Cardiac muscle cell (in vitro differentiated cells and primary cell): Measurements from ENCODE around the gene RAF1. TPM values are rescaled to one million over a fixed set of nuclear protein-coding genes. Genes with fewer than 3 reads are reported as not detected.
"Not testable (repeated sequence)": the region's sequence is repeated elsewhere in the genome, so short reads cannot be mapped to it uniquely, and the experiment has no call there.

ENCODE experiments used
- DNase-seq, 2 donors: peaks; one replicate each; pipeline versions ENCODE4 v3.0.0 to v3.0.0-alpha.2; 2010 to 2017; ENCODE audit warnings: low read depth in 1 of 2, low spot score in 1 of 2
- H3K27ac ChIP-seq: fragments of 200-600 bp; sonication (generic); 2 replicates; pipeline ENCODE4 v1.5.1; 2016
- H3K27me3 ChIP-seq: fragments of 200-600 bp; sonication (generic); 2 replicates; pipeline ENCODE4 v1.6.0; 2016; ENCODE audit warnings: control low read depth
- H3K36me3 ChIP-seq: fragments of 200-600 bp; sonication (generic); 2 replicates; pipeline ENCODE4 v1.5.1; 2016; ENCODE audit warnings: control low read depth
- H3K4me1 ChIP-seq: fragments of 200-600 bp; sonication (generic); 2 replicates; pipeline ENCODE4 v1.8.1; 2017; ENCODE audit warnings: low read depth, mild to moderate bottlenecking, mixed run types
- H3K4me3 ChIP-seq: fragments of 200-600 bp; sonication (generic); 2 replicates; pipeline ENCODE4 v1.5.1; 2016; ENCODE audit warnings: mild to moderate bottlenecking
- H3K9me3 ChIP-seq: fragments of 200-600 bp; sonication (generic); 2 replicates; pipeline ENCODE4 v1.5.1; 2017; ENCODE audit warnings: low read depth, mild to moderate bottlenecking, control low read depth
- CTCF ChIP-seq: IDR thresholded peaks from 2 replicates; pipeline ENCODE4 v1.5.1; 2012; ENCODE audit warnings: low read depth, mild to moderate bottlenecking, low read length
- polyA plus RNA-seq: library from polyadenylated mRNA; unstranded; fragments of >200 nt; fragmentation: Nextera tagmentation; extraction: Ambion mirVana; gene quantifications from 2 replicates; pipeline ENCODE4 v1.2.1, GENCODE V29; 2016
- total RNA-seq: library from RNA; depleted of rRNA; stranded (reverse); fragments of >200 nt; gene quantifications from 2 replicates; pipeline ENCODE4 v1.2.3, GENCODE V29; 2016

Gene RAF1
- total and polyA plus RNA-seq, 2 experiments from 2014 or later, result 82.8 to 153 TPM

GRCh38 chr3:12671120-12671450 lies 7.2 kb upstream of the RAF1 start:
- Histone ChIP-seq H3K4me3 (no peak overlapping the region), H3K9me3 (no peaks in the 10 kb centered on the region), H3K27me3 (no peaks in the 10 kb centered on the region), H3K27ac (no peak overlapping the region), H3K36me3 (no peaks in the 10 kb centered on the region), H3K4me1 (no peaks in the 10 kb centered on the region)
- no peak for DNase-seq
- TF ChIP-seq CTCF, result no peak

- Histone ChIP-seq H3K9me3 (no peaks in the 10 kb centered on the region), H3K4me1 (no peaks in the 10 kb centered on the region), H3K27me3 (no peaks in the 10 kb centered on the region), H3K4me3 (no peak overlapping the region), H3K27ac (no peak overlapping the region), H3K36me3 (no peaks in the 10 kb centered on the region)
- no peak for DNase-seq
- TF ChIP-seq CTCF, result no peak
Measured at GRCh38 chr3:12670365-12671119, 6.6 kb upstream of the RAF1 start.

GRCh38 chr3:12663401-12663935 lies 449 bp downstream of the RAF1 start:
- H3K27me3 ChIP-seq, result no peaks in the 10 kb centered on the region
- peaks cover 21% of the 10 kb centered on the region for H3K4me1 ChIP-seq
- H3K9me3 ChIP-seq, result no peaks in the 10 kb centered on the region
- H3K27ac ChIP-seq, result peak overlapping the region; percentile 100
- peak; percentile 45 to 61 for DNase-seq
- peak overlapping the region; percentile 99 for H3K4me3 ChIP-seq
- TF ChIP-seq CTCF, result no peak
- H3K36me3 ChIP-seq, result no peaks in the 10 kb centered on the region

- no peak for TF ChIP-seq CTCF
- Histone ChIP-seq H3K36me3 (no peaks in the 10 kb centered on the region), H3K27ac (peak overlapping the region; percentile 100)
Measured at GRCh38 chr3:12662593-12663400, 1.1 kb downstream of the RAF1 start.

GRCh38 chr3:12661926-12662592 lies 1.9 kb downstream of the RAF1 start:
- peak overlapping the region; percentile 99 for H3K4me3 ChIP-seq
- peak overlapping the region; percentile 100 for H3K27ac ChIP-seq
- peaks cover 25% of the 10 kb centered on the region for H3K4me1 ChIP-seq
- DNase-seq, result no peak
- no peaks in the 10 kb centered on the region for H3K36me3 ChIP-seq
- no peaks in the 10 kb centered on the region for H3K27me3 ChIP-seq
- no peaks in the 10 kb centered on the region for H3K9me3 ChIP-seq
- no peak for TF ChIP-seq CTCF

More at GRCh38 chr3:12662593-12663400, 1.1 kb downstream of the RAF1 start:
- peaks cover 25% of the 10 kb centered on the region for H3K4me1 ChIP-seq
- peak overlapping the region; percentile 99 for H3K4me3 ChIP-seq
- H3K9me3 ChIP-seq, result no peaks in the 10 kb centered on the region
- H3K27me3 ChIP-seq, result no peaks in the 10 kb centered on the region
- DNase-seq, result peak; percentile 36 to 66

GRCh38 chr3:12661375-12661774 lies 2.5 kb downstream of the RAF1 start:
- not testable (repeated sequence) for H3K4me3 ChIP-seq, H3K36me3 ChIP-seq, DNase-seq

More at GRCh38 chr3:12661375-12661774, 2.5 kb downstream of the RAF1 start:
- not testable (repeated sequence) for H3K9me3 ChIP-seq, H3K27me3 ChIP-seq
- Histone ChIP-seq H3K4me1 (peaks cover 25% of the 10 kb centered on the region), H3K27ac (peak overlapping the region; percentile 74)
